ENCODE data around the gene PXK.

GRCh38 chr3:58329150-58329921, 3.4 kb upstream of the PXK start:
- TF ChIP-seq POLR2A (IDR thresholded peaks at IDR 0.05; ENCODE audit: low read depth) = no peak
- TF ChIP-seq POLR2AphosphoS5 (IDR thresholded peaks at IDR 0.05) = no peak
